Left ventricle myocardium superior (tissue), 1 donor: ENCODE results near the gene LRRC4C. TPM values are rescaled to one million over a fixed set of nuclear protein-coding genes. Genes with fewer than 3 reads are reported as not detected.

Experiments
- ATAC-seq: fragments of 200-7000 bp; cut with Tn5 transposase; one replicate; pipeline ENCODE4 v1.9.1; 2020; ENCODE audit warnings: mild to moderate bottlenecking, moderate library complexity
- DNase-seq: peaks from one replicate; pipeline ENCODE4 v3.0.0-alpha.2; 2020
- intact Hi-C: fragments of 100-400 bp; cut with micrococcal nuclease; formaldehyde crosslinking; loops from one replicate; pipeline ENCODE4 v1.11.0; 2022
- total RNA-seq: library from RNA; stranded (reverse); fragmentation: NEBNext Ultra II Directional; extraction: Animal tissue kit (Norgen Biotek cat#: 25700); gene quantifications from one replicate; pipeline ENCODE4 v1.2.1, GENCODE V29; 2021
- donor health status: DM: no; HTN: yes; CAD: no; lungs with severe emphysema.

Gene LRRC4C
- total RNA-seq, 1 donor from 2014 or later, result 0.57 TPM

GRCh38 chr11:40491341-40491740 is 968.1 kb downstream of the LRRC4C start:
- intact Hi-C loops, result no loop called here
- DNase-seq (no peak), ATAC-seq (no peak)

- intact Hi-C loops, result no loop called here
- DNase-seq (no peak), ATAC-seq (no peak)
Measured at GRCh38 chr11:40467771-40468170, 991.7 kb downstream of the LRRC4C start.

GRCh38 chr11:40445391-40445790 is 1014.1 kb downstream of the LRRC4C start:
- DNase-seq (no peak), ATAC-seq (no peak)
- intact Hi-C loops, result no loop called here

GRCh38 chr11:40444151-40444550 is 1015.3 kb downstream of the LRRC4C start:
- DNase-seq (no peak), ATAC-seq (no peak)
- intact Hi-C loops, result no loop called here

- intact Hi-C loops, result no loop called here
- ATAC-seq, result no peak
- DNase-seq, result no peak
Measured at GRCh38 chr11:40435344-40435743, 1024.1 kb downstream of the LRRC4C start.

GRCh38 chr11:40434926-40435325 is 1024.5 kb downstream of the LRRC4C start:
- DNase-seq (no peak), ATAC-seq (no peak)
- intact Hi-C loops, result no loop called here

- ATAC-seq (no peak), DNase-seq (no peak)
- intact Hi-C loops, result no loop called here
Measured at GRCh38 chr11:40432358-40432757, 1027.1 kb downstream of the LRRC4C start.

- intact Hi-C loops, result no loop called here
- DNase-seq, result no peak
- ATAC-seq, result no peak
Measured at GRCh38 chr11:40425168-40425567, 1034.3 kb downstream of the LRRC4C start.

GRCh38 chr11:40421208-40421981 is 1038.1 kb downstream of the LRRC4C start:
- intact Hi-C loops, result no loop called here
- no peak for DNase-seq

GRCh38 chr11:40417627-40418026 is 1041.8 kb downstream of the LRRC4C start:
- ATAC-seq (no peak), DNase-seq (no peak)
- intact Hi-C loops, result no loop called here

More at GRCh38 chr11:40421208-40421981, 1038.1 kb downstream of the LRRC4C start:
- no peak for ATAC-seq

GRCh38 chr11:40407355-40407754 is 1052.1 kb downstream of the LRRC4C start:
- DNase-seq (no peak), ATAC-seq (no peak)
- intact Hi-C loops, result no loop called here

GRCh38 chr11:40405614-40406013 is 1053.8 kb downstream of the LRRC4C start:
- intact Hi-C loops, result no loop called here
- no peak for ATAC-seq
- DNase-seq, result no peak

GRCh38 chr11:40403321-40403720 is 1056.1 kb downstream of the LRRC4C start:
- DNase-seq (no peak), ATAC-seq (no peak)
- intact Hi-C loops, result no loop called here

GRCh38 chr11:40401132-40401853 is 1058.2 kb downstream of the LRRC4C start:
- no peak for ATAC-seq
- intact Hi-C loops, result no loop called here

GRCh38 chr11:40397141-40397540 is 1062.3 kb downstream of the LRRC4C start:
- DNase-seq (no peak), ATAC-seq (no peak)
- intact Hi-C loops, result no loop called here

More at GRCh38 chr11:40401132-40401853, 1058.2 kb downstream of the LRRC4C start:
- DNase-seq, result no peak

- intact Hi-C loops, result no loop called here
- ATAC-seq (no peak), DNase-seq (no peak)
Measured at GRCh38 chr11:40393511-40393910, 1065.9 kb downstream of the LRRC4C start.

- no peak for ATAC-seq
- intact Hi-C loops, result no loop called here
- no peak for DNase-seq
Measured at GRCh38 chr11:40391679-40392078, 1067.8 kb downstream of the LRRC4C start.

GRCh38 chr11:40388097-40388818 is 1071.2 kb downstream of the LRRC4C start:
- ATAC-seq (no peak), DNase-seq (no peak)
- intact Hi-C loops, result no loop called here

GRCh38 chr11:40387240-40387980 is 1072.0 kb downstream of the LRRC4C start:
- ATAC-seq, result no peak
- no peak for DNase-seq
- intact Hi-C loops, result no loop called here
